PC-9 (cell line): Measurements from ENCODE around the gene CHMP2A. TPM values are rescaled to one million over a fixed set of nuclear protein-coding genes. Genes with fewer than 3 reads are reported as not detected.

Source experiments
- BruUV-seq: library from RNA; stranded (reverse); fragments of 400-500 nt; replicated peaks from 2 replicates; lab custom pipeline; 2021; lab: Mats Ljungman, UMichigan
- CTCF ChIA-PET: fragments of 300-600 bp; sonication (Branson Sonifier 250); formaldehyde crosslinking; loops from one replicate; lab custom pipeline; 2022; ENCODE audit warnings: antibody characterized with exemption; lab: Charles Lee
- POLR2A ChIA-PET: fragments of 300-600 bp; sonication (Branson Sonifier 250); formaldehyde crosslinking; loops from one replicate; lab custom pipeline; 2022; ENCODE audit warnings: antibody characterized with exemption; ENCODE audit not compliant: unreplicated experiment; lab: Charles Lee
- DNase-seq, 2 experiments: peaks; one replicate each; pipeline versions ENCODE4 v3.0.0 to v3.0.0-alpha.2; 2015 to 2022; ENCODE audit warnings: mixed read lengths in 1 of 2
- H2AFZ ChIP-seq: fragments of 200-600 bp; sonication (generic); 2 replicates; pipeline ENCODE4 v1.8.1; 2017; ENCODE audit warnings: antibody characterized with exemption
- H3F3A ChIP-seq: fragments of 200-600 bp; sonication (generic); 2 replicates; pipeline ENCODE4 v1.8.1; 2017; ENCODE audit warnings: antibody characterized with exemption, mild to moderate bottlenecking, low read depth; ENCODE audit not compliant: insufficient read depth
- H3K27ac ChIP-seq: fragments of 200-600 bp; sonication (generic); 2 replicates; pipeline ENCODE4 v1.6.1; 2016; ENCODE audit warnings: mixed run types
- H3K27me3 ChIP-seq: fragments of 200-600 bp; sonication (generic); 2 replicates; pipeline ENCODE4 v1.6.1; 2016; ENCODE audit warnings: low read depth, mixed run types; ENCODE audit not compliant: insufficient read depth
- H3K36me3 ChIP-seq: fragments of 200-600 bp; sonication (generic); 2 replicates; pipeline ENCODE4 v1.6.1; 2016; ENCODE audit warnings: low read depth, mixed run types
- H3K4me1 ChIP-seq: fragments of 200-600 bp; sonication (generic); replicated peaks from 2 replicates; pipeline ENCODE4 v1.6.1; 2016; ENCODE audit warnings: mixed run types; ENCODE audit not compliant: insufficient read depth
- H3K4me2 ChIP-seq: fragments of 200-600 bp; sonication (generic); 2 replicates; pipeline ENCODE4 v1.6.1; 2017; ENCODE audit warnings: mixed run types
- H3K4me3 ChIP-seq: fragments of 200-600 bp; sonication (generic); 2 replicates; pipeline ENCODE4 v1.6.1; 2016; ENCODE audit warnings: mixed run types
- H3K79me2 ChIP-seq: fragments of 200-600 bp; sonication (generic); 2 replicates; pipeline ENCODE4 v1.6.1; 2017; ENCODE audit warnings: low read depth, mixed run types
- H3K9me2 ChIP-seq: fragments of 200-600 bp; sonication (generic); 2 replicates; pipeline ENCODE4 v1.8.1; 2017; ENCODE audit warnings: mild to moderate bottlenecking; ENCODE audit not compliant: insufficient read depth
- H3K9me3 ChIP-seq: fragments of 200-600 bp; sonication (generic); 2 replicates; pipeline ENCODE4 v1.8.1; 2016; ENCODE audit warnings: low read depth; ENCODE audit not compliant: insufficient read depth
- H4K20me1 ChIP-seq: fragments of 200-600 bp; sonication (generic); 2 replicates; pipeline ENCODE4 v1.8.1; 2017; ENCODE audit not compliant: insufficient read depth
- EZH2 ChIP-seq: fragments of 200-600 bp; sonication (generic); IDR thresholded peaks from 2 replicates; pipeline ENCODE4 v1.8.0; 2017; ENCODE audit warnings: antibody characterized with exemption, low read depth
- intact Hi-C: fragments of 100-400 bp; cut with micrococcal nuclease; formaldehyde crosslinking; loops from one replicate; pipeline ENCODE4 v1.10.0; 2022; ENCODE audit not compliant: unreplicated experiment
- total RNA-seq: library from RNA; stranded (reverse); gene quantifications from 2 replicates; pipeline ENCODE4 v1.2.3, GENCODE V29; 2021
- TF ChIP-seq, protein P1 (sequence below): fragments of 200-600 bp; sonication (generic); conservative IDR thresholded peaks from 2 replicates; pipeline ENCODE4 v1.6.1; 2017; ENCODE audit warnings: mixed run types, antibody characterized with exemption, mild to moderate bottlenecking, moderate library complexity

The CHMP2A gene
- total RNA-seq, 1 experiment from 2014 or later = 149 TPM

DNA sequence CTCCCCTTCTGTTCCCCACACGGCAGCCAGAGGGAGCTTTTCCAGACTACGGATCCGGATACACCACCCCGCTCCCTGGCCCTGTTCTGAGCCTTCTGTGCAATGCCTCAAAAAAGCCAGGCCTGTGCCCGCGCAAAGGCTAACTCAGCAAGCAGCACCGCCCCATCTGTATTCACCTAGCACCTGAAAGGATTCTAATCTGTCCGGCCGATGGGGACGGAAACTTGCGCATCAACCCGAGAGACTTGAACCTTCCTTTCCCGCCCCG lies 35.9 kb downstream of the CHMP2A start:
- Histone ChIP-seq H3K79me2 (peaks cover 18% of the 10 kb centered on the region), H3K4me1 (peaks cover 10% of the 10 kb centered on the region), H3K4me2 (peak overlapping the region; percentile 95), H3K9me2 (no peaks in the 10 kb centered on the region), H3K27ac (peak overlapping the region; percentile 68), H3K4me3 (peak overlapping the region; percentile 83), H3K36me3 (no peaks in the 10 kb centered on the region), H3K27me3 (no peaks in the 10 kb centered on the region), H3F3A (peaks cover 14% of the 10 kb centered on the region; the same call in 1 of the 2 replicates), H3K9me3 (no peaks in the 10 kb centered on the region), H4K20me1 (no peaks in the 10 kb centered on the region), H2AFZ (peak overlapping the region; percentile 92)
- POLR2A ChIA-PET = interaction anchor here (0.6 to 1.4 kb wide), 4 partner anchors 110 to 299 kb away, joined by 3 to 9 read pairs (median 6); partner anchors contain the start of genes ZNF497 and ZNF584
- CTCF ChIA-PET = interaction anchor here (1.0 to 1.6 kb wide), 2 partner anchors 192 to 517 kb away, joined by 3 to 4 read pairs; partner anchors contain the start of gene ZSCAN22
- no TSS peak for BruUV-seq
- intact Hi-C loops = loop anchor here (1.0 to 5.0 kb wide), 6 partner anchors 43 to 1417 kb away; partner anchors contain the start of genes ZNF274, ZNF446, ZNF544 and ZSCAN22
- peak in 1 of 2 experiments; percentile 59 for DNase-seq
- TF ChIP-seq EZH2 = no peak
- TF ChIP-seq, protein P1, sequence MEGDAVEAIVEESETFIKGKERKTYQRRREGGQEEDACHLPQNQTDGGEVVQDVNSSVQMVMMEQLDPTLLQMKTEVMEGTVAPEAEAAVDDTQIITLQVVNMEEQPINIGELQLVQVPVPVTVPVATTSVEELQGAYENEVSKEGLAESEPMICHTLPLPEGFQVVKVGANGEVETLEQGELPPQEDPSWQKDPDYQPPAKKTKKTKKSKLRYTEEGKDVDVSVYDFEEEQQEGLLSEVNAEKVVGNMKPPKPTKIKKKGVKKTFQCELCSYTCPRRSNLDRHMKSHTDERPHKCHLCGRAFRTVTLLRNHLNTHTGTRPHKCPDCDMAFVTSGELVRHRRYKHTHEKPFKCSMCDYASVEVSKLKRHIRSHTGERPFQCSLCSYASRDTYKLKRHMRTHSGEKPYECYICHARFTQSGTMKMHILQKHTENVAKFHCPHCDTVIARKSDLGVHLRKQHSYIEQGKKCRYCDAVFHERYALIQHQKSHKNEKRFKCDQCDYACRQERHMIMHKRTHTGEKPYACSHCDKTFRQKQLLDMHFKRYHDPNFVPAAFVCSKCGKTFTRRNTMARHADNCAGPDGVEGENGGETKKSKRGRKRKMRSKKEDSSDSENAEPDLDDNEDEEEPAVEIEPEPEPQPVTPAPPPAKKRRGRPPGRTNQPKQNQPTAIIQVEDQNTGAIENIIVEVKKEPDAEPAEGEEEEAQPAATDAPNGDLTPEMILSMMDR = 0 out of 2 replicates have a peak, but pooled peaks have one; percentile 48

DNA sequence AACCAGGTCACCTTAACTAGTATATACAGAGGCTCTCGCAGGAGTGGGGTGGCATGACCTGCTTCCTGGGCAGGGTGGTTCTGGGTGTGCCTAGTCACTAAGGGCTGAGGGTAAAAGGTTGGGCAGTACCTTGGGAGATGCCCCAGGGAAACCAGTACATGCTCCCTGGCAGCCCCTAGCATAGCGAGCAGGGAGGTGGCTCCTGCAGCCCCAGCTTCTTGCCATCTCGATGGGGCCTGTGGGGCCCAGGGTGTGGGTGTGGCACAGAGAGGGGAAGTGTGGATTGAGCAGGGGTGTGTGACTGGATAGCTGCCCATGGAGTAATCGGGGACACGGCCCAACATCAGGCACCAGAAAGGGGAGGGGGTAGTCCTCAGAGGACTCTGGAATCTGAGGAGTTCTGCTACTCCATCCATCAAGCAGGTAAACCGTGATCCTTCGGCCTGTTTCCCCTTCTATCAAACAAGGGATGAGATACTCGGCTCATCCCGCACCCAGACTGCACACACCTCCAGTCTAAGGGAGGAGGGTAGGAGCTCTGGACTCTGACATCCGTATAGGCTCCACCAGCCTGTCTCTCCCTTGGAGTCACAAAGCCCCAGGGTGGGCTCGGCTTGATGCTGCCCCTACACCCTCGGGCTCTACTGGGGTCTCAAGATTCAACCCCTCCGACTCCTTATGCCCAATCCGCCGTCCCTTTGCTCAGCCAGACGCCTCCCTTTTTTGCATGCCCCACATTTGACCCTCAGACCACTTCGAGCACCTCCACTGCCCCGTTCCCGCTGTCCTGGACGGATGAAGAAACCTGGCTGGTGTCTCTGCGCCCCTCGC lies 36.4 kb downstream of the CHMP2A start:
- Histone ChIP-seq H3K4me3 (peak overlapping the region; percentile 83), H3K9me2 (no peaks in the 10 kb centered on the region), H3K9me3 (no peaks in the 10 kb centered on the region), H3F3A (peaks cover 14% of the 10 kb centered on the region; the same call in 1 of the 2 replicates), H2AFZ (peak overlapping the region; percentile 92), H3K4me2 (peak overlapping the region; percentile 95), H4K20me1 (no peaks in the 10 kb centered on the region), H3K27ac (peak overlapping the region; percentile 68; the same call in 1 of the 2 replicates), H3K4me1 (peaks cover 10% of the 10 kb centered on the region), H3K79me2 (peaks cover 18% of the 10 kb centered on the region), H3K27me3 (no peaks in the 10 kb centered on the region), H3K36me3 (no peaks in the 10 kb centered on the region)
- TF ChIP-seq, protein P1 = no peak
- no peak for TF ChIP-seq EZH2
- intact Hi-C loops = loop anchor here (1.0 to 5.0 kb wide), 6 partner anchors 42 to 1416 kb away; partner anchors contain the start of genes ZNF274, ZNF446, ZNF544 and ZSCAN22
- no peak for DNase-seq
- ChIA-PET CTCF (interaction anchor here (1.0 to 1.6 kb wide), 2 partner anchors 192 to 517 kb away, joined by 3 to 4 read pairs; partner anchors contain the start of gene ZSCAN22), POLR2A (interaction anchor here (0.6 to 1.4 kb wide), 4 partner anchors 110 to 299 kb away, joined by 3 to 9 read pairs (median 6); partner anchors contain the start of genes ZNF497 and ZNF584)
- TSS peak; percentile 37 for BruUV-seq

DNA sequence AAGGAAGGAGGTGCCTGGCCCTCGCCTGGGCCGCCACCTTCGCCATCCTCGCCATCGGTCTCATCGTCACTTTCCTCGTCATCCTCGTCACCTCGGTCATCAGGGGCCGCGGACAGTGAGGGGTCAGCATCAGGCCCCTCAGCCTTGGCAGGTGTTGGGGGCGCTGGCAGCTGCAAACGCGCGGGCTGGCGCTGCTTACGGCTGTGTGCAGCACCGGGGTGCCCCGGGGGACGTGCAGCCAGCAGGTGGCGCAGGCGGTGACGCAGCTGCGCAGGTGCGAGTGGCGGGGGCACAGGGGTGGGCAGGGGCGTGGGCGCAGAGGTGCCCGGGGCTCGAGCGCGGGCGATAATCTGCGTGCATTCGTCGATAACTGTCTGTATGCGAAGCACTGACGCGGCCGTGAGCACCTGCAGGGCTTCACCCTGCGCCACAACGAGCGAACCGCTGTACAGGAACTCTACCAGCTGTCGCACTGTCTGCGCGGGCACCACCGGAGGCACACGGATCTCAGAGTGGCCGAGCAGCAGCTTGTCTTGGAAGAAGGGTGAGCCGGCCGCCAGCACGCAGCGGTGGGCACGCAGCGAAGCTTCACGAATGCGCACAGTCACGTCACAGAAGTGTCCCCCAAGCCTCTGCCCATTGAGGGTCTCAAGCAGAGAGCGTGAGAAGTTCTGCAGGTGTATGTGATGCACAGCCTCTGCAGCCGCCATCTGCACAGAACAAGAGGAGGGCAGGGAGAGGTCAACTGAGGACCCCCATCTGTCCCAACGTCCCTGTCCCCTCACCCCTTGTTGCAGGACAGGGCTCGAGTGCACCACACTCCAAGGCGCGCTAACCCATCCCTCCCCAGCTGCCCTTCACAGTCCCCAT lies 37.7 kb downstream of the CHMP2A start:
- ChIA-PET CTCF (no interaction called here), POLR2A (no interaction called here)
- no peaks in the 10 kb centered on the region for H3K9me2 ChIP-seq
- peaks cover 18% of the 10 kb centered on the region for H3K79me2 ChIP-seq
- no peak overlapping the region for H3K4me2 ChIP-seq
- no peak overlapping the region for H3K27ac ChIP-seq
- no peaks in the 10 kb centered on the region for H3K9me3 ChIP-seq
- H3K27me3 ChIP-seq = no peaks in the 10 kb centered on the region
- no peak overlapping the region for H2AFZ ChIP-seq
- peaks cover 10% of the 10 kb centered on the region for H3K4me1 ChIP-seq
- H3K4me3 ChIP-seq = no peak overlapping the region
- no peak for DNase-seq
- intact Hi-C loops = loop anchor here (5.0 kb wide), 1 partner anchor 1415 kb away; no protein-coding TSS in a partner anchor
- no peaks in the 10 kb centered on the region for H4K20me1 ChIP-seq
- TF ChIP-seq, protein P1 = no peak
- no peak for TF ChIP-seq EZH2
- no TSS peak for BruUV-seq
- H3K36me3 ChIP-seq = no peaks in the 10 kb centered on the region
- peaks cover 14% of the 10 kb centered on the region; the same call in 1 of the 2 replicates for H3F3A ChIP-seq
